Right cardiac atrium (tissue), 5 donors: ENCODE results near the gene TRIM29. TPM values are rescaled to one million over a fixed set of nuclear protein-coding genes. Genes with fewer than 3 reads are reported as not detected.

Experiments used
- ATAC-seq, 2 donors: fragments of 200-7000 bp; cut with Tn5 transposase; one replicate each; pipeline versions ENCODE4 v1.8.0 to v1.9.1; 2020; ENCODE audit warnings: moderate library complexity in 2 of 2, mild to moderate bottlenecking in 1 of 2
- DNase-seq, 3 donors: peaks; one replicate each; pipeline ENCODE4 v3.0.0-alpha.2; 2020
- H3K27ac ChIP-seq: one replicate; pipeline ENCODE4 v1.5.1; 2013; ENCODE audit warnings: mild to moderate bottlenecking, low read length, control low read depth, moderate library complexity
- H3K27me3 ChIP-seq: one replicate; pipeline ENCODE4 v1.6.1; 2013; ENCODE audit not compliant: control insufficient read depth, insufficient read depth
- H3K4me1 ChIP-seq: one replicate; pipeline ENCODE4 v1.6.1; 2013; ENCODE audit warnings: low read length; ENCODE audit not compliant: control insufficient read depth, insufficient read depth
- H3K4me3 ChIP-seq: one replicate; pipeline ENCODE4 v1.5.1; 2013; ENCODE audit warnings: low read length, control low read depth
- H3K9me3 ChIP-seq: one replicate; pipeline ENCODE4 v1.6.1; 2013; ENCODE audit warnings: low read length; ENCODE audit not compliant: control insufficient read depth
- WGBS: extraction: QIAGEN DNeasy Blood & Tissue Kit; methylation state at CpG from one replicate; pipeline ENCODE4 v1.1.7; 2013; 5-methylcytosine and 5-hydroxymethylcytosine counted together
- intact Hi-C, 4 donors: fragments of 100-400 bp; cut with DNase I; formaldehyde crosslinking; loops; one replicate each; pipeline versions ENCODE4 v1.11.0 to v1.14.0; 2022 to 2023
- long read RNA-seq, 4 donors: library from polyadenylated mRNA; unstranded; transcript quantifications; one replicate each; pipeline ENCODE4 v2.0.0, GENCODE V29; 2020 to 2021
- polyA plus RNA-seq: library from polyadenylated mRNA; stranded (reverse); fragments of 200-250 nt; gene quantifications from one replicate; pipeline ENCODE4 v1.2.3, GENCODE V29; 2013
- total RNA-seq, 4 donors: library from RNA; stranded (reverse); fragmentation: NEBNext Ultra II Directional; extraction: Animal tissue kit (Norgen Biotek cat#: 25700); gene quantifications; one replicate each; pipeline ENCODE4 v1.2.1, GENCODE V29; 2021
- donor health status: healthy with polysubstance abuse.
- donor health status: DM: no; HTN: yes; CAD: no.
- donor health status: DM: no; HTN: no; CAD: no.
- donor health status: DM: no; HTN: yes; CAD: no; lungs with severe emphysema.
- donor health status: DM: yes; HTN: yes; CAD: no.

Gene TRIM29
- total RNA-seq: under 1 TPM in 1 of 4 donors, not detected in 3; 0.34 TPM
- polyA plus RNA-seq: 0.16 TPM
- long read RNA-seq, donor 1: 0 reads
- long read RNA-seq, donor 2: 0 reads
- long read RNA-seq, donor 3: 0 reads
- long read RNA-seq, donor 4: 0 reads

- no peak for DNase-seq
- no peaks in the 10 kb centered on the region for H3K9me3 ChIP-seq
- no peaks in the 10 kb centered on the region for H3K4me1 ChIP-seq
- H3K27me3 ChIP-seq: no peaks in the 10 kb centered on the region
- H3K27ac ChIP-seq: no peak within 1 kb of the TSS
- intact Hi-C loops: no loop called here
- no peak within 1 kb of the TSS for H3K4me3 ChIP-seq
- WGBS: 79% methylated on average over 41 of the region's 41 CpGs
- ATAC-seq: no peak
Measured at GRCh38 chr11:120137611-120138521, at the start of gene TRIM29. Gene TRIM29 (minus strand): TSS chr11:120138113. CDS start chr11:120138031, 82 bp downstream.

- H3K4me3 ChIP-seq: no peak overlapping the region
- peak overlapping the region; percentile 69 for H3K27ac ChIP-seq
- DNase-seq (peak in 2 of 3 donors; percentile 53 to 72), ATAC-seq (no peak)
- H3K27me3 ChIP-seq: no peaks in the 10 kb centered on the region
- intact Hi-C loops: no loop called here
- H3K9me3 ChIP-seq: no peaks in the 10 kb centered on the region
- 59% methylated on average over 17 of the region's 17 CpGs for WGBS
- H3K4me1 ChIP-seq: peaks cover 2% of the 10 kb centered on the region
Measured at GRCh38 chr11:120186774-120187591, 49.1 kb upstream of the TRIM29 start.

- Histone ChIP-seq H3K9me3 (no peaks in the 10 kb centered on the region), H3K27ac (peak overlapping the region; percentile 69), H3K27me3 (no peaks in the 10 kb centered on the region), H3K4me1 (peaks cover 2% of the 10 kb centered on the region), H3K4me3 (no peak overlapping the region)
- peak in 1 of 3 donors; percentile 14 for DNase-seq
- no peak for ATAC-seq
- intact Hi-C loops: no loop called here
Measured at GRCh38 chr11:120186456-120186773, 48.5 kb upstream of the TRIM29 start.

- WGBS: 56% methylated on average over 3 of the region's 3 CpGs
- H3K27ac ChIP-seq: peak overlapping the region; percentile 69
- H3K4me3 ChIP-seq: no peak overlapping the region
- H3K9me3 ChIP-seq: no peaks in the 10 kb centered on the region
- peaks cover 2% of the 10 kb centered on the region for H3K4me1 ChIP-seq
- peak in 2 of 3 donors; percentile 65 to 66 for DNase-seq
- intact Hi-C loops: no loop called here
- ATAC-seq: no peak
- no peaks in the 10 kb centered on the region for H3K27me3 ChIP-seq
Measured at GRCh38 chr11:120185706-120186455, 48.0 kb upstream of the TRIM29 start.

GRCh38 chr11:120184946-120185705 lies 47.2 kb upstream of the TRIM29 start:
- 39% methylated on average over 7 of the region's 7 CpGs for WGBS
- peaks cover 2% of the 10 kb centered on the region for H3K4me1 ChIP-seq
- H3K27ac ChIP-seq: peak overlapping the region; percentile 79
- H3K9me3 ChIP-seq: no peaks in the 10 kb centered on the region
- intact Hi-C loops: loop anchor here in 1 of 4 donors (5.0 kb wide), 1 partner anchor 32 kb away; no protein-coding TSS in a partner anchor
- DNase-seq (peak; percentile 71 to 91 (median 86)), ATAC-seq (peak; percentile 78 to 80)
- H3K27me3 ChIP-seq: no peaks in the 10 kb centered on the region
- H3K4me3 ChIP-seq: no peak overlapping the region

GRCh38 chr11:120184371-120184945 lies 46.5 kb upstream of the TRIM29 start:
- DNase-seq (peak; percentile 67 to 82 (median 78)), ATAC-seq (peak; percentile 61 to 69)
- peak overlapping the region; percentile 79 for H3K27ac ChIP-seq
- no peaks in the 10 kb centered on the region for H3K9me3 ChIP-seq
- 62% methylated on average over 11 of the region's 11 CpGs for WGBS
- intact Hi-C loops: loop anchor here in 1 of 4 donors (5.0 kb wide), 1 partner anchor 33 kb away; no protein-coding TSS in a partner anchor
- peaks cover 2% of the 10 kb centered on the region for H3K4me1 ChIP-seq
- H3K27me3 ChIP-seq: no peaks in the 10 kb centered on the region
- no peak overlapping the region for H3K4me3 ChIP-seq

GRCh38 chr11:120183701-120184141 lies 45.8 kb upstream of the TRIM29 start:
- DNase-seq (no peak), ATAC-seq (no peak)
- Histone ChIP-seq H3K27ac (peak overlapping the region; percentile 60), H3K4me3 (no peak overlapping the region), H3K4me1 (peaks cover 5% of the 10 kb centered on the region), H3K27me3 (no peaks in the 10 kb centered on the region), H3K9me3 (no peaks in the 10 kb centered on the region)
- WGBS: 79% methylated on average over 7 of the region's 7 CpGs
- intact Hi-C loops: loop anchor here in 1 of 4 donors (5.0 kb wide), 1 partner anchor 34 kb away; no protein-coding TSS in a partner anchor

GRCh38 chr11:120182790-120183491 lies 45.0 kb upstream of the TRIM29 start:
- DNase-seq (peak; percentile 80 to 85 (median 83)), ATAC-seq (peak in 1 of 2 donors; percentile 16)
- 68% methylated on average over 5 of the region's 5 CpGs for WGBS
- no peaks in the 10 kb centered on the region for H3K9me3 ChIP-seq
- intact Hi-C loops: loop anchor here in 1 of 4 donors (5.0 kb wide), 1 partner anchor 34 kb away; no protein-coding TSS in a partner anchor
- H3K4me1 ChIP-seq: peaks cover 7% of the 10 kb centered on the region
- H3K4me3 ChIP-seq: no peak overlapping the region
- no peak overlapping the region for H3K27ac ChIP-seq
- no peaks in the 10 kb centered on the region for H3K27me3 ChIP-seq

GRCh38 chr11:120182372-120182771 lies 44.5 kb upstream of the TRIM29 start:
- Histone ChIP-seq H3K27me3 (no peaks in the 10 kb centered on the region), H3K4me1 (peaks cover 7% of the 10 kb centered on the region), H3K27ac (no peak overlapping the region), H3K4me3 (no peak overlapping the region), H3K9me3 (no peaks in the 10 kb centered on the region)
- 68% methylated on average over 7 of the region's 7 CpGs for WGBS
- intact Hi-C loops: loop anchor here in 1 of 4 donors (5.0 kb wide), 1 partner anchor 35 kb away; no protein-coding TSS in a partner anchor
- no peak for ATAC-seq
- peak in 1 of 3 donors; percentile 28 for DNase-seq
